Keratinocyte (primary cell): ENCODE data around the gene VKORC1. TPM values are rescaled to one million over a fixed set of nuclear protein-coding genes. Genes with fewer than 3 reads are reported as not detected.

Source experiments
- DNase-seq: peaks from one replicate; pipeline ENCODE4 v3.0.0-alpha.2; 2011; ENCODE audit warnings: low read depth, missing footprints, low spot score
- FAIRE-seq: peaks from 2 replicates; lab custom pipeline; 2011; peaks lifted over from hg19 to GRCh38; lab: Jason Lieb, UNC
- H2AFZ ChIP-seq: 2 replicates; pipeline ENCODE4 v1.6.0; 2012; ENCODE audit warnings: low read length, control low read depth, inconsistent platforms; ENCODE audit not compliant: control insufficient read depth
- H3K27ac ChIP-seq: 2 replicates; pipeline ENCODE4 v1.5.1; 2011; ENCODE audit warnings: low read length; ENCODE audit not compliant: control insufficient read depth, insufficient read depth
- H3K27me3 ChIP-seq: 3 replicates; pipeline ENCODE4 v1.6.0; 2011; ENCODE audit warnings: low read length; ENCODE audit not compliant: control insufficient read depth, insufficient read depth; ENCODE audit errors: extremely low read depth
- H3K36me3 ChIP-seq, 2 experiments: 2 replicates in 1 of 2; 3 replicates in 1 of 2; pipeline ENCODE4 v1.5.1; 2011; ENCODE audit warnings: low read length in 2 of 2, mild to moderate bottlenecking in 1 of 2; ENCODE audit not compliant: control insufficient read depth in 2 of 2, insufficient read depth in 2 of 2; ENCODE audit errors: extremely low read depth in 1 of 2
- H3K4me1 ChIP-seq: 3 replicates; pipeline ENCODE4 v1.5.1; 2011; ENCODE audit warnings: low read length; ENCODE audit not compliant: control insufficient read depth, insufficient read depth; ENCODE audit errors: extremely low read depth
- H3K4me2 ChIP-seq: 3 replicates; pipeline ENCODE4 v1.6.0; 2011; ENCODE audit warnings: low read depth, low read length; ENCODE audit not compliant: control insufficient read depth, insufficient read depth; ENCODE audit errors: extremely low read depth
- H3K4me3 ChIP-seq, 3 experiments: fragments of 200-600 bp in 1 of 3; sonication (generic) in 1 of 3; 2 replicates in 2 of 3; 3 replicates in 1 of 3; pipeline ENCODE4 v1.5.1; 2011 to 2016; ENCODE audit warnings: low read length in 3 of 3, mild to moderate bottlenecking in 3 of 3, control low read depth in 2 of 3, inconsistent platforms in 1 of 3, low read depth in 1 of 3, mixed read lengths in 1 of 3, mixed run types in 1 of 3, moderate library complexity in 1 of 3; ENCODE audit not compliant: control insufficient read depth in 2 of 3, insufficient read depth in 2 of 3; ENCODE audit errors: extremely low read depth in 1 of 3
- H3K79me2 ChIP-seq: 2 replicates; pipeline ENCODE4 v1.6.0; 2012; ENCODE audit warnings: low read length; ENCODE audit not compliant: control insufficient read depth, insufficient read depth
- H3K9ac ChIP-seq: 3 replicates; pipeline ENCODE4 v1.6.0; 2011; ENCODE audit warnings: low read length; ENCODE audit not compliant: control insufficient read depth, insufficient read depth; ENCODE audit errors: extremely low read depth
- H3K9me1 ChIP-seq: 3 replicates; pipeline ENCODE4 v1.6.0; 2011; ENCODE audit warnings: low read length; ENCODE audit not compliant: control insufficient read depth, insufficient read depth; ENCODE audit errors: extremely low read depth
- H3K9me3 ChIP-seq: 2 replicates; pipeline ENCODE4 v1.5.1; 2012; ENCODE audit warnings: low read depth, low read length; ENCODE audit not compliant: control insufficient read depth
- H4K20me1 ChIP-seq: 3 replicates; pipeline ENCODE4 v1.6.0; 2011; ENCODE audit warnings: low read length; ENCODE audit not compliant: control insufficient read depth, insufficient read depth; ENCODE audit errors: extremely low read depth
- CTCF ChIP-seq, 3 experiments: IDR thresholded peaks in 1 of 3; conservative IDR thresholded peaks in 1 of 3; optimal IDR thresholded peaks in 1 of 3; 2 replicates in 2 of 3; 3 replicates in 1 of 3; pipeline versions ENCODE3 to v1.5.1; 2011; ENCODE audit warnings: low read length in 3 of 3, mild to moderate bottlenecking in 3 of 3, moderate library complexity in 2 of 3, control low read depth in 1 of 3, inconsistent platforms in 1 of 3; ENCODE audit not compliant: insufficient read depth in 2 of 3; ENCODE audit errors: extremely low read depth in 1 of 3
- EZH2 ChIP-seq: IDR thresholded peaks from one replicate; pipeline ENCODE4 v1.6.1; 2012; ENCODE audit warnings: inconsistent platforms, mild to moderate bottlenecking, low read length, moderate library complexity
- dilution Hi-C: fragments of 300-500 bp; cut with MboI; formaldehyde crosslinking; loops from one replicate; pipeline ENCODE4 v1.7.0; 2020; ENCODE audit warnings: low sequenced_read_pairs; ENCODE audit not compliant: extremely low pct_ligation_motif_present
- polyA plus RNA-seq, 5 experiments: library from polyadenylated mRNA; depleted of rRNA in 3 of 5; stranded (reverse) in 3 of 5; stranded (forward) in 1 of 5; unstranded in 1 of 5; fragments of >200 nt; gene quantifications; 1 replicate in 1 of 5; 2 replicates in 3 of 5; 3 replicates in 1 of 5; pipeline versions ENCODE4 v1.2.1 to v1.2.3, GENCODE V29; 2011 to 2012; ENCODE audit warnings: missing spikeins in 2 of 5, low read depth in 1 of 5, low replicate concordance in 1 of 5

Gene VKORC1
- polyA plus RNA-seq, 1 donor (not counting 4 experiments of a cell fraction or from before 2014, with no cell fraction given) = 73.6 TPM

- Histone ChIP-seq H3K27ac (no peak overlapping the region), H3K36me3 (peaks cover 18 to 24% of the 10 kb centered on the region in 2 experiments), H3K4me2 (no peak overlapping the region), H3K79me2 (peaks cover 20% of the 10 kb centered on the region), H3K9me1 (no peaks in the 10 kb centered on the region), H3K4me3 (no peak overlapping the region), H3K4me1 (peaks cover 12% of the 10 kb centered on the region), H3K9me3 (no peaks in the 10 kb centered on the region), H3K27me3 (no peaks in the 10 kb centered on the region), H2AFZ (no peak overlapping the region), H4K20me1 (no peaks in the 10 kb centered on the region), H3K9ac (no peak overlapping the region)
- TF ChIP-seq EZH2 = no peak
- TF ChIP-seq CTCF (optimal IDR thresholded peaks at IDR 0.05 in 1 of 3, IDR thresholded peaks at IDR 0.05 in 1 of 3, conservative IDR thresholded peaks at IDR 0.05 in 1 of 3; ENCODE audit: extremely low read depth in 1 of 3, insufficient read depth in 2 of 3, low read length in 3 of 3) = no peak
- dilution Hi-C loops = no loop called here
- FAIRE-seq (no peak), DNase-seq (no peak)
These were observed 18.8 kb upstream of the VKORC1 start for GRCh38 chr16:31113121-31114120.

- Histone ChIP-seq H3K79me2 (peaks cover 21% of the 10 kb centered on the region), H3K27ac (no peak overlapping the region), H3K36me3 (peaks cover 18 to 24% of the 10 kb centered on the region in 2 experiments), H3K9me3 (no peaks in the 10 kb centered on the region), H4K20me1 (no peaks in the 10 kb centered on the region), H3K27me3 (no peaks in the 10 kb centered on the region), H3K4me1 (peaks cover 8% of the 10 kb centered on the region), H3K4me2 (no peak overlapping the region), H3K9me1 (no peaks in the 10 kb centered on the region), H3K4me3 (no peak overlapping the region), H3K9ac (no peak overlapping the region), H2AFZ (no peak overlapping the region)
- no peak for TF ChIP-seq CTCF (optimal IDR thresholded peaks at IDR 0.05 in 1 of 3, IDR thresholded peaks at IDR 0.05 in 1 of 3, conservative IDR thresholded peaks at IDR 0.05 in 1 of 3; ENCODE audit: extremely low read depth in 1 of 3, insufficient read depth in 2 of 3, low read length in 3 of 3)
- no peak for TF ChIP-seq EZH2
- FAIRE-seq = no peak
- dilution Hi-C loops = no loop called here
- DNase-seq = no peak
These were observed 18.1 kb upstream of the VKORC1 start for GRCh38 chr16:31112711-31113110.
